MM.1S (cell line): ENCODE results near the gene CACNB2.

Experiments
- DNase-seq: peaks from one replicate; pipeline ENCODE4 v3.0.0-alpha.2; 2015
- H2AFZ ChIP-seq: fragments of 300-600 bp; sonication (generic); 2 replicates; pipeline ENCODE4 v1.6.0; 2016; ENCODE audit warnings: antibody characterized with exemption, low read length
- H3F3A ChIP-seq: fragments of 300-600 bp; sonication (generic); 2 replicates; pipeline ENCODE4 v1.6.1; 2016; ENCODE audit warnings: mild to moderate bottlenecking, antibody characterized with exemption, low read length, moderate library complexity, mixed read lengths; ENCODE audit not compliant: insufficient read depth
- H3K27ac ChIP-seq: fragments of 300-600 bp; sonication (generic); 2 replicates; pipeline ENCODE4 v1.5.1; 2016; ENCODE audit warnings: mild to moderate bottlenecking, low read length
- H3K27me3 ChIP-seq: fragments of 300-600 bp; sonication (generic); replicated peaks from 2 replicates; pipeline ENCODE4 v1.6.0; 2016; ENCODE audit warnings: low read length; ENCODE audit not compliant: insufficient read depth
- H3K36me3 ChIP-seq: fragments of 300-600 bp; sonication (generic); replicated peaks from 2 replicates; pipeline ENCODE4 v1.6.1; 2016; ENCODE audit warnings: mild to moderate bottlenecking, low read length, mixed read lengths; ENCODE audit not compliant: insufficient read depth
- H3K4me1 ChIP-seq: fragments of 300-600 bp; sonication (generic); 2 replicates; pipeline ENCODE4 v1.6.1; 2016; ENCODE audit warnings: low read length, mixed read lengths
- H3K4me2 ChIP-seq: fragments of 300-600 bp; sonication (generic); 2 replicates; pipeline ENCODE4 v1.6.0; 2016; ENCODE audit warnings: low read depth, low read length
- H3K4me3 ChIP-seq: fragments of 300-600 bp; sonication (generic); 2 replicates; pipeline ENCODE4 v1.5.1; 2016; ENCODE audit warnings: low read length, mixed read lengths
- H3K79me2 ChIP-seq: fragments of 300-600 bp; sonication (generic); 2 replicates; pipeline ENCODE4 v1.6.1; 2016; ENCODE audit warnings: mixed run types, low read length, mixed read lengths
- H3K9ac ChIP-seq: fragments of 300-600 bp; sonication (generic); 2 replicates; pipeline ENCODE4 v1.6.1; 2016; ENCODE audit warnings: low read length, mixed read lengths
- H3K9me2 ChIP-seq: fragments of 300-600 bp; sonication (generic); replicated peaks from 2 replicates; pipeline ENCODE4 v1.6.1; 2016; ENCODE audit warnings: mild to moderate bottlenecking, low read length, mixed read lengths; ENCODE audit not compliant: insufficient read depth
- H3K9me3 ChIP-seq: fragments of 300-600 bp; sonication (generic); replicated peaks from 2 replicates; pipeline ENCODE4 v1.6.1; 2016; ENCODE audit warnings: mild to moderate bottlenecking, low read length, mixed read lengths; ENCODE audit not compliant: insufficient read depth
- H4K20me1 ChIP-seq: fragments of 300-600 bp; sonication (generic); 2 replicates; pipeline ENCODE4 v1.6.1; 2016; ENCODE audit warnings: mild to moderate bottlenecking, low read length, moderate library complexity, mixed read lengths; ENCODE audit not compliant: insufficient read depth
- EZH2 ChIP-seq: fragments of 300-600 bp; sonication (generic); optimal IDR thresholded peaks from 2 replicates; pipeline ENCODE3; 2017; ENCODE audit warnings: low read depth, mild to moderate bottlenecking, antibody characterized with exemption, low read length, mixed read lengths
- EZH2phosphoT487 ChIP-seq: fragments of 300-600 bp; sonication (generic); IDR thresholded peaks from 2 replicates; pipeline ENCODE4 v1.6.1; 2018; ENCODE audit warnings: antibody characterized with exemption, low read length
- TF ChIP-seq, protein P1 (sequence below): fragments of 300-600 bp; sonication (generic); IDR thresholded peaks from 2 replicates; pipeline ENCODE4 v1.5.1; 2016; ENCODE audit warnings: antibody characterized with exemption, low read length, mixed read lengths

The CACNB2 gene

DNA sequence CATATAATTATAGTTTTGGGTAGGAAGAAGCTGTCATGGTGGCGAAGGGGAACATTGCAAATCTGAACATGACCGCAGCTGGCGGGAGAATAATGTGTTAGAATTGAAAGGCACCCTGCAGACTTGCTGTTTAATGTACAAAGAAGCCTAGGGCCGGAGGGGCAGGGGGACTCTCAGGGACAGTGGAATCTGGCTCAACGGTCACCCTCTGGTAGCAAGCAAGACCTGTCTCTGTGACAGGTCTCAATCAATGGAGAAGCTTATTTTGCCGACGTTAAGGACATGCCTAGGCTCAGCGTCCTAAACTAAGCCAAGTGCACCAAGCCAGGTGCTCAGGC lies 333.9 kb downstream of the CACNB2 start:
- no peak overlapping the region for H3K4me3 ChIP-seq
- no peaks in the 10 kb centered on the region for H3F3A ChIP-seq
- no peak overlapping the region for H3K27ac ChIP-seq
- H2AFZ ChIP-seq: no peak overlapping the region
- H3K27me3 ChIP-seq: no peaks in the 10 kb centered on the region
- H3K9me2 ChIP-seq: no peaks in the 10 kb centered on the region
- no peaks in the 10 kb centered on the region for H3K36me3 ChIP-seq
- H3K79me2 ChIP-seq: no peaks in the 10 kb centered on the region
- H3K9ac ChIP-seq: no peak overlapping the region
- TF ChIP-seq EZH2 (no peak), EZH2phosphoT487 (no peak)
- TF ChIP-seq, protein P1, sequence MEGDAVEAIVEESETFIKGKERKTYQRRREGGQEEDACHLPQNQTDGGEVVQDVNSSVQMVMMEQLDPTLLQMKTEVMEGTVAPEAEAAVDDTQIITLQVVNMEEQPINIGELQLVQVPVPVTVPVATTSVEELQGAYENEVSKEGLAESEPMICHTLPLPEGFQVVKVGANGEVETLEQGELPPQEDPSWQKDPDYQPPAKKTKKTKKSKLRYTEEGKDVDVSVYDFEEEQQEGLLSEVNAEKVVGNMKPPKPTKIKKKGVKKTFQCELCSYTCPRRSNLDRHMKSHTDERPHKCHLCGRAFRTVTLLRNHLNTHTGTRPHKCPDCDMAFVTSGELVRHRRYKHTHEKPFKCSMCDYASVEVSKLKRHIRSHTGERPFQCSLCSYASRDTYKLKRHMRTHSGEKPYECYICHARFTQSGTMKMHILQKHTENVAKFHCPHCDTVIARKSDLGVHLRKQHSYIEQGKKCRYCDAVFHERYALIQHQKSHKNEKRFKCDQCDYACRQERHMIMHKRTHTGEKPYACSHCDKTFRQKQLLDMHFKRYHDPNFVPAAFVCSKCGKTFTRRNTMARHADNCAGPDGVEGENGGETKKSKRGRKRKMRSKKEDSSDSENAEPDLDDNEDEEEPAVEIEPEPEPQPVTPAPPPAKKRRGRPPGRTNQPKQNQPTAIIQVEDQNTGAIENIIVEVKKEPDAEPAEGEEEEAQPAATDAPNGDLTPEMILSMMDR: no peak
- H4K20me1 ChIP-seq: no peaks in the 10 kb centered on the region
- no peaks in the 10 kb centered on the region for H3K9me3 ChIP-seq
- peaks cover 3% of the 10 kb centered on the region for H3K4me1 ChIP-seq
- no peak for DNase-seq
- H3K4me2 ChIP-seq: no peak overlapping the region

DNA sequence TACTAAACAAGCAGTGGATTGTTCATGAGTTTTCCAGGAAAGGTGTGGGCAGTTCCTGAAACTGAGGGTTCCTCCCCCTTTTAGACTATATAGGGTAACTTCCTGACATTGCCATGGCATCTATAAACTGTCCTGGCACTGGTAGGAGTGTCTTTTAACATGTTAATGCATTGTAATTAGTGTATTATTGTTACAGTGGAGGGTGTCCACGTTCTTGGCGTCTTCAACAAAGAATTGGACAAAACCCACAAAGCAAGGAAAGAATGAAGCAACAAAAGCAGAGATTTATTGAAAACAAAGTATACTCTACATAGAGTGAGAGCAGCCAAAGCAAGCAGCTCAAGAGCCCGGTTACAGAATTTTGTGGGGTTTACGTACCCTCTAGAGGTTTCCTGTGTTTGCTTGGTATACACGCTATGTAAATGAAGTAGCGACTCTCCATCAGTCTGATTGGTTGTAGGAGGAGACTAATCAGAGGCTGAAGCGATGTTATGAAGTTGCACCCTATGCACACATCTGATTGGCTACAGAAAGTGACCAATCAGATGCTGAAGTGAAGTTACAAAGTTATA lies 335.9 kb downstream of the CACNB2 start:
- Histone ChIP-seq H3K9me2 (no peaks in the 10 kb centered on the region), H3K27me3 (no peaks in the 10 kb centered on the region), H3K9ac (no peak overlapping the region), H3K9me3 (no peaks in the 10 kb centered on the region), H4K20me1 (no peaks in the 10 kb centered on the region), H3K4me3 (no peak overlapping the region), H3F3A (no peaks in the 10 kb centered on the region), H3K4me1 (peaks cover 3% of the 10 kb centered on the region), H2AFZ (no peak overlapping the region), H3K36me3 (no peaks in the 10 kb centered on the region), H3K27ac (no peak overlapping the region), H3K79me2 (no peaks in the 10 kb centered on the region), H3K4me2 (no peak overlapping the region)
- DNase-seq: no peak
- TF ChIP-seq, protein P1: no peak
- TF ChIP-seq EZH2phosphoT487 (no peak), EZH2 (no peak)

DNA sequence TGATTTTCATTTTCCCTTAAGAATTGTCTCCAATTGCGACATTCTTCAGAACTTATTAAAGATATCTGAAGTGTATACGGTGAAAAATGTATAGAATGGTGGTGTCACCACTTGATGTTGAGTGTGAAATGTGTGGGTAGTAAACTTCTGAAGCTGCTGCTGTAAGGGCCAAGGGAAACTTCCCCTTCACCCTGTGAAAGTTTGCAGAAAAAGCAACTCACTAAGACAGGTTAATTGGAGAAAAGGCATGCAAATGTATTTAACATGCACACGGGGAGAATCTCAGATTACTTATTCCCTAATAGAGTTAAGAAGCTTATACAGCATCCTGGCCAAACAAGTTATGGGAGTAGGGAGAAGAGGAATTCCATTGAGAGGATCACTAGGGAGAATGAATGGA lies 338.1 kb downstream of the CACNB2 start:
- H3K4me2 ChIP-seq: no peak overlapping the region
- no peaks in the 10 kb centered on the region for H3K4me1 ChIP-seq
- no peaks in the 10 kb centered on the region for H3F3A ChIP-seq
- H4K20me1 ChIP-seq: no peaks in the 10 kb centered on the region
- H3K27ac ChIP-seq: no peak overlapping the region
- H3K27me3 ChIP-seq: no peaks in the 10 kb centered on the region
- no peaks in the 10 kb centered on the region for H3K9me2 ChIP-seq
- H3K9me3 ChIP-seq: no peaks in the 10 kb centered on the region
- no peaks in the 10 kb centered on the region for H3K36me3 ChIP-seq
- no peak overlapping the region for H3K4me3 ChIP-seq
- no peaks in the 10 kb centered on the region for H3K79me2 ChIP-seq
- TF ChIP-seq EZH2phosphoT487 (no peak), EZH2 (no peak)
- H2AFZ ChIP-seq: no peak overlapping the region
- no peak overlapping the region for H3K9ac ChIP-seq
- DNase-seq: no peak

DNA sequence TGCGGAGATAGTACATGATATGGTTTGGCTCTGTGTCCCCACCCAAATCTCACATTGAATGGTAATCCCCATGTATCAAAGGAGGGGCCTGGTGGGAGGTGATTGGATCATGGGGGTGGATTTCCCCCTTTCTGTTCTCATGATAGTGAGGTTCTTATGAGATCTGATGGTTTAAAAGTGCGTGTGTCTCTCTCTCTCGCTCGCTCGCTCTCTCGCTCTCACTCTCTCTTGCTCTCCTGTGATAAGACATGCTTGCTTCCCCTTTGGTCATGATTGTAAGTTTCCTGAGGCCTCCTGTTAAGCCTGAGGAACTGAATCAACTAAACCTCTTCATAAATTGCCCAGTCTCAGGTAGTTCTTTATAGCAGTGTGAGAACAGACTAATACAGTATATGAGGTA lies 339.3 kb downstream of the CACNB2 start:
- no peak for DNase-seq
- no peaks in the 10 kb centered on the region for H3K9me3 ChIP-seq
- no peaks in the 10 kb centered on the region for H3K4me1 ChIP-seq
- H2AFZ ChIP-seq: no peak overlapping the region
- H3K79me2 ChIP-seq: no peaks in the 10 kb centered on the region
- H3K4me2 ChIP-seq: no peak overlapping the region
- H3K4me3 ChIP-seq: no peak overlapping the region
- no peak for TF ChIP-seq EZH2phosphoT487
- H3K9ac ChIP-seq: no peak overlapping the region
- H3F3A ChIP-seq: no peaks in the 10 kb centered on the region
- no peaks in the 10 kb centered on the region for H3K36me3 ChIP-seq
- H4K20me1 ChIP-seq: no peaks in the 10 kb centered on the region
- H3K27me3 ChIP-seq: no peaks in the 10 kb centered on the region
- no peak overlapping the region for H3K27ac ChIP-seq
- H3K9me2 ChIP-seq: no peaks in the 10 kb centered on the region
